Gastroesophageal sphincter (tissue), 3 donors: ENCODE results near the gene ULK4.

Source experiments
- CTCF ChIP-seq, 4 experiments: fragments of 200-600 bp in 2 of 4; fragments of 450-650 bp in 2 of 4; sonication (generic) in 1 of 4; IDR thresholded peaks; one replicate each; pipeline ENCODE4 v1.5.1; 2017 to 2019; ENCODE audit warnings: antibody characterized with exemption in 4 of 4, mild to moderate bottlenecking in 2 of 4, moderate library complexity in 2 of 4
- EP300 ChIP-seq: sonication (generic); formaldehyde crosslinking; IDR thresholded peaks from one replicate; pipeline ENCODE4 v1.6.1; 2017; ENCODE audit warnings: antibody characterized with exemption, mild to moderate bottlenecking
- POLR2A ChIP-seq, 2 donors: fragments of 450-650 bp; IDR thresholded peaks; one replicate each; pipeline ENCODE4 v1.6.1; 2017; ENCODE audit warnings: antibody characterized with exemption in 2 of 2, mild to moderate bottlenecking in 2 of 2, moderate library complexity in 1 of 2

- TF ChIP-seq CTCF (IDR thresholded peaks at IDR 0.05), result no peak
- TF ChIP-seq EP300, result no peak
- no peak for TF ChIP-seq POLR2A (IDR thresholded peaks at IDR 0.05)
Measured at GRCh38 chr3:41668379-41668778, 293.5 kb downstream of the ULK4 start.
